Tibial artery (tissue), 4 donors: Measurements from ENCODE around the gene HRH3.

ENCODE experiments used
- DNase-seq, 2 donors: peaks; one replicate each; pipeline ENCODE4 v3.0.0-alpha.2; 2019
- H3K27ac ChIP-seq, 2 donors: fragments of 200-600 bp; sonication (generic) in 1 of 2; 1 replicate in 1 of 2; 2 replicates in 1 of 2; pipeline ENCODE4 v1.5.1; 2018 to 2019; ENCODE audit warnings: mild to moderate bottlenecking in 1 of 2
- H3K27me3 ChIP-seq, 2 donors: fragments of 200-600 bp; sonication (generic) in 1 of 2; one replicate each; pipeline versions ENCODE4 v1.5.1 to v1.6.0; 2016 to 2019
- H3K36me3 ChIP-seq, 3 donors: fragments of 200-600 bp; sonication (generic) in 2 of 3; one replicate each; pipeline ENCODE4 v1.5.1; 2016 to 2019; ENCODE audit warnings: mild to moderate bottlenecking in 2 of 3
- H3K4me1 ChIP-seq, 4 donors: fragments of 200-600 bp; sonication (generic) in 2 of 4; 1 replicate in 3 of 4; 2 replicates in 1 of 4; pipeline ENCODE4 v1.5.1; 2016 to 2019
- H3K4me3 ChIP-seq, 2 donors: fragments of 200-600 bp; sonication (generic) in 1 of 2; 1 replicate in 1 of 2; 2 replicates in 1 of 2; pipeline ENCODE4 v1.5.1; 2018 to 2019; ENCODE audit warnings: mild to moderate bottlenecking in 2 of 2
- H3K9me3 ChIP-seq, 3 donors: fragments of 200-600 bp; sonication (generic) in 1 of 3; one replicate each; pipeline ENCODE4 v1.5.1; 2016 to 2019
- CTCF ChIP-seq, 2 experiments: fragments of 200-600 bp in 1 of 2; fragments of 450-650 bp in 1 of 2; IDR thresholded peaks; one replicate each; pipeline ENCODE4 v1.5.1; 2017 to 2019; ENCODE audit warnings: antibody characterized with exemption in 2 of 2, mild to moderate bottlenecking in 1 of 2, moderate library complexity in 1 of 2
- intact Hi-C: fragments of 100-400 bp; cut with DNase I; formaldehyde crosslinking; loops from one replicate; pipeline ENCODE4 v1.15.0; 2023; ENCODE audit warnings: low total_unique reads

Gene HRH3

GRCh38 chr20:62248890-62249560 is 28.9 kb upstream of the HRH3 start:
- H3K36me3 ChIP-seq, result peaks cover 0 to 13% (median 3%) of the 10 kb centered on the region in 3 donors
- no peaks in the 10 kb centered on the region for H3K9me3 ChIP-seq
- no peak overlapping the region for H3K4me3 ChIP-seq
- peaks cover 0 to 18% (median 5%) of the 10 kb centered on the region in 4 donors for H3K4me1 ChIP-seq
- no peak overlapping the region for H3K27ac ChIP-seq
- TF ChIP-seq CTCF (IDR thresholded peaks at IDR 0.05), result no peak
- DNase-seq, result no peak
- H3K27me3 ChIP-seq, result no peaks in the 10 kb centered on the region
- intact Hi-C loops, result no loop called here

- Histone ChIP-seq H3K27me3 (no peaks in the 10 kb centered on the region), H3K36me3 (peaks cover 0 to 12% (median 6%) of the 10 kb centered on the region in 3 donors), H3K4me1 (peaks cover 0 to 18% (median 5%) of the 10 kb centered on the region in 4 donors), H3K9me3 (no peaks in the 10 kb centered on the region), H3K27ac (no peak overlapping the region), H3K4me3 (no peak overlapping the region)
- no peak for DNase-seq
- intact Hi-C loops, result no loop called here
- no peak for TF ChIP-seq CTCF (IDR thresholded peaks at IDR 0.05)
These were observed 27.0 kb upstream of the HRH3 start for GRCh38 chr20:62246872-62247652.

GRCh38 chr20:62246431-62246830 is 26.4 kb upstream of the HRH3 start:
- no peaks in the 10 kb centered on the region for H3K9me3 ChIP-seq
- no peak overlapping the region for H3K27ac ChIP-seq
- no peak overlapping the region for H3K4me3 ChIP-seq
- H3K36me3 ChIP-seq, result peaks cover 0 to 15% (median 6%) of the 10 kb centered on the region in 3 donors
- TF ChIP-seq CTCF (IDR thresholded peaks at IDR 0.05), result no peak
- intact Hi-C loops, result no loop called here
- no peak for DNase-seq
- no peaks in the 10 kb centered on the region for H3K27me3 ChIP-seq
- H3K4me1 ChIP-seq, result peaks cover 0 to 20% (median 5%) of the 10 kb centered on the region in 4 donors

- intact Hi-C loops, result loop anchor here (2.0 kb wide), 1 partner anchor 141 kb away; the partner anchor contains the start of gene RPS21
- Histone ChIP-seq H3K4me1 (peaks cover 0 to 25% (median 5%) of the 10 kb centered on the region in 4 donors), H3K36me3 (peaks cover 0 to 20% (median 6%) of the 10 kb centered on the region in 3 donors), H3K27ac (no peak overlapping the region), H3K4me3 (no peak overlapping the region), H3K9me3 (no peaks in the 10 kb centered on the region), H3K27me3 (no peaks in the 10 kb centered on the region)
- DNase-seq, result no peak
- TF ChIP-seq CTCF (IDR thresholded peaks at IDR 0.05), result no peak
These were observed 25.8 kb upstream of the HRH3 start for GRCh38 chr20:62245911-62246280.

- H3K4me1 ChIP-seq, result peaks cover 0 to 28% (median 9%) of the 10 kb centered on the region in 4 donors
- peaks cover 0 to 20% (median 6%) of the 10 kb centered on the region in 3 donors for H3K36me3 ChIP-seq
- no peak for TF ChIP-seq CTCF (IDR thresholded peaks at IDR 0.05)
- no peaks in the 10 kb centered on the region for H3K27me3 ChIP-seq
- DNase-seq, result no peak
- no peaks in the 10 kb centered on the region for H3K9me3 ChIP-seq
- H3K27ac ChIP-seq, result no peak overlapping the region
- intact Hi-C loops, result loop anchor here (2.0 kb wide), 1 partner anchor 142 kb away; the partner anchor contains the start of gene RPS21
- no peak overlapping the region for H3K4me3 ChIP-seq
These were observed 24.6 kb upstream of the HRH3 start for GRCh38 chr20:62244644-62245108.
